Measurements from ENCODE around the gene KCNK13.
"Not testable (repeated sequence)": the region's sequence is repeated elsewhere in the genome, so short reads cannot be mapped to it uniquely, and the experiment has no call there.

The KCNK13 gene

DNA sequence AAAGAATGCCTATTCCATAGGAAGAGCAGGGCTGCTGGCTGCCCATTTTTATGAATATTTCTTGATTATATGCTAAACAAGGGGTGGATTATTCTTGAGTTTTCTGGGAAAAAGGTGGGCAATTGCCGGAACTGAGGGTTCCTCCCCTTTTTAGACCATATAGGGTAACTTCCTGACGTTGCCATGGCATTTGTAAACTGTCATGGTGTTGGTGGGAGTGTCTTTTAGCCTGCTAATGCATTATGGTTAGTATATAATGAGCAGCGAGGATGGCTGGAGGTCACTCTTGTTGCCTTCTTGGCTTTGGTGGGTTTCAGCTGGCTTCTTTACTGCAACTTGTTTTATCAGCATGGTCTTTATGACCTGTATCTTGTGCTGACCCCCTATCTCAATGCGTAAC lies 138.8 kb downstream of the KCNK13 start:
- not testable (repeated sequence) for DNase-seq

DNA sequence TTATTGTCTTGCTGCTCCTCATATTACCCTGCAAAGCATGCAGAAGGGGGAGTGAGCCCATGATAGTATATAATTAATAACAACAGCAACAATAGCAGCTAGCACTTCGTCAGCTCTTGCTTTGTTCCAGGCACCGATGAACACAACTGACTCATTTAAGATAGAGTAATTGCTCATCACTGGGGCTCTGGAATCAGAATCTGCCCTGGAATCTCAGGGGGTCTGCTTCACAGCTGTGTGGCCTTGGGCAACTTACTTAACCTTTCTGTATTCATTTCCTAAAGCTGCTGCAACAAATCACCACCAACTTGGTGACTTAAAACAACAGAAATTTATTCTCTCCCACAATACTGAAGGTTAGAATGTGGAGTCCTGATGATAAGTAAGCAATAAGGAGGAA lies 139.6 kb downstream of the KCNK13 start:
- no peak for DNase-seq

DNA sequence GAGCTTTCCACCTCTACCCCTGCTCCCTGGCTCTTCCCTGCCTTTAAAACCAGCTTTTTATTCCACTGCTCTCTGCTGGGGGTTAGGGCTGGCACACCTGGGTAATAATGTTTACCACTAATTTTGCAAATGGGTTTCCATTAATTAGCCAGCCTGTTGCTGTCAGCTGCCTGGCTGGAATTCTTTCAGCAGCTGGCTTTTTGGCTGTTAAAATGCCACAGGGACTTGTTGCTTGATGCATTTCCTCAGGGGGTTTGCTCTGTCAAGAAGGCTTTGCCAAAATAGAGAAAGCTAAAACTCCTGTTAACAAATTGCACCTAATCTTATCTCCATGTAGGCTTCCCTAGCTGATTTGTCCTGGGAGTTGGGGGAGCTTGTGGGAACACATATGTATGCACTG lies 142.7 kb downstream of the KCNK13 start:
- DNase-seq: no peak

DNA sequence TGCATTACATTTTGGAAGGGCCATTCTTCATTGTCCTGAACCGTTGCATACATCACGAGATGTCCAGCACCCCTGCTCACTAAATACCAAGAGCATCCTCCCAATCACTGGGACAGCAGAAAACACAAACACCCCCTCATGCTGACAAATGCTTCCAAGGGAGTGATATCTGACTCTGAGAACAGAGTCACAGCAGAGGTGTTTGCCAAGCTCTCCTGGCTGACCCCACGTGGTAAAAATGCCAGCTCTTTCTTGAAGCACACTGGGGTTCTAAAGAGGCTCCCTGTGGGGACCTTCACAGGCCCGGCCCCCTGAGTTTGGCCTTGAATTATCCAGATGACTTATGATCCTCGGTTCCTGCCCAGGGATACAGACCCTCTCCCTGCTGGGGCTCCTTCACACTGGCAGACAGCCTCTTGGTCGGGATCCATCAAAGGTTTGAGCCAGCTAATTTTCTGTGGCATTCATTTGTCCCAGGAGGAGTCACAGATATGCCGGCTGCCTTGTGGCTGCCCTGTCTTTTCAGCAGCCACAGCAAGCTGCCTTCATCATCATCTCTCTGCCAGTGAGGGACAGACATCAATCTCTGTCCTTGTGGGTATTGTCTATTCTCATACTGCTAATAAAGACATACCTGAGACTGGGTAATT lies 151.4 kb downstream of the KCNK13 start:
- no peak for DNase-seq

GRCh38 chr14:90228478-90228877 lies 166.7 kb downstream of the KCNK13 start:
- DNase-seq: no peak

- not testable (repeated sequence) for DNase-seq
Measured at GRCh38 chr14:90229942-90230341, 168.1 kb downstream of the KCNK13 start.
